IPS-15b (cell line): ENCODE data around the gene KLF2.

ENCODE experiments used
- H3K27me3 ChIP-seq: one replicate; pipeline ENCODE4 v1.6.1; 2013; ENCODE audit warnings: low read length; ENCODE audit not compliant: control insufficient read depth, insufficient read depth
- H3K36me3 ChIP-seq: one replicate; pipeline ENCODE4 v1.6.1; 2013; ENCODE audit warnings: low read length; ENCODE audit not compliant: control insufficient read depth, insufficient read depth
- H3K4me1 ChIP-seq: one replicate; pipeline ENCODE4 v1.6.1; 2013; ENCODE audit warnings: mild to moderate bottlenecking, low read length; ENCODE audit not compliant: control insufficient read depth, insufficient read depth
- H3K4me3 ChIP-seq: one replicate; pipeline ENCODE4 v1.5.1; 2013; ENCODE audit warnings: low read depth, low read length
- H3K9ac ChIP-seq: one replicate; pipeline ENCODE4 v1.6.1; 2013; ENCODE audit warnings: low read depth, mild to moderate bottlenecking, low read length
- H3K9me3 ChIP-seq: one replicate; pipeline ENCODE4 v1.6.1; 2013; ENCODE audit warnings: mild to moderate bottlenecking, low read length; ENCODE audit not compliant: control insufficient read depth, insufficient read depth

Gene KLF2

GRCh38 chr19:16330368-16330801 is 5.8 kb downstream of the KLF2 start:
- Histone ChIP-seq H3K4me1 (no peaks in the 10 kb centered on the region), H3K27me3 (peaks cover 33% of the 10 kb centered on the region), H3K9ac (no peak overlapping the region), H3K36me3 (no peaks in the 10 kb centered on the region), H3K4me3 (no peak overlapping the region), H3K9me3 (no peaks in the 10 kb centered on the region)

GRCh38 chr19:16330806-16331690 is 6.4 kb downstream of the KLF2 start:
- Histone ChIP-seq H3K36me3 (no peaks in the 10 kb centered on the region), H3K9ac (no peak overlapping the region), H3K9me3 (no peaks in the 10 kb centered on the region), H3K4me3 (no peak overlapping the region), H3K4me1 (no peaks in the 10 kb centered on the region), H3K27me3 (peaks cover 33% of the 10 kb centered on the region)

- Histone ChIP-seq H3K4me3 (no peak overlapping the region), H3K9me3 (no peaks in the 10 kb centered on the region), H3K9ac (no peak overlapping the region), H3K4me1 (no peaks in the 10 kb centered on the region), H3K27me3 (peaks cover 12% of the 10 kb centered on the region), H3K36me3 (no peaks in the 10 kb centered on the region)
Measured at GRCh38 chr19:16333001-16333586, 8.5 kb downstream of the KLF2 start.

GRCh38 chr19:16334411-16334810 is 9.8 kb downstream of the KLF2 start:
- H3K27me3 ChIP-seq: no peaks in the 10 kb centered on the region
- no peaks in the 10 kb centered on the region for H3K36me3 ChIP-seq
- H3K9me3 ChIP-seq: no peaks in the 10 kb centered on the region
- no peak overlapping the region for H3K4me3 ChIP-seq
- H3K4me1 ChIP-seq: no peaks in the 10 kb centered on the region
- H3K9ac ChIP-seq: no peak overlapping the region

GRCh38 chr19:16335226-16335625 is 10.6 kb downstream of the KLF2 start:
- Histone ChIP-seq H3K4me3 (no peak overlapping the region), H3K9ac (no peak overlapping the region), H3K4me1 (no peaks in the 10 kb centered on the region), H3K27me3 (no peaks in the 10 kb centered on the region), H3K36me3 (no peaks in the 10 kb centered on the region), H3K9me3 (no peaks in the 10 kb centered on the region)

GRCh38 chr19:16336571-16336970 is 11.9 kb downstream of the KLF2 start:
- H3K27me3 ChIP-seq: no peaks in the 10 kb centered on the region
- no peaks in the 10 kb centered on the region for H3K36me3 ChIP-seq
- no peak overlapping the region for H3K4me3 ChIP-seq
- H3K9ac ChIP-seq: no peak overlapping the region
- no peaks in the 10 kb centered on the region for H3K9me3 ChIP-seq
- H3K4me1 ChIP-seq: no peaks in the 10 kb centered on the region

GRCh38 chr19:16337809-16338469 is 13.3 kb downstream of the KLF2 start:
- Histone ChIP-seq H3K9ac (no peak overlapping the region), H3K36me3 (no peaks in the 10 kb centered on the region), H3K9me3 (no peaks in the 10 kb centered on the region), H3K27me3 (no peaks in the 10 kb centered on the region), H3K4me3 (no peak overlapping the region), H3K4me1 (no peaks in the 10 kb centered on the region)

- Histone ChIP-seq H3K9me3 (no peaks in the 10 kb centered on the region), H3K36me3 (no peaks in the 10 kb centered on the region), H3K27me3 (no peaks in the 10 kb centered on the region), H3K4me1 (no peaks in the 10 kb centered on the region), H3K9ac (no peak overlapping the region), H3K4me3 (no peak overlapping the region)
Measured at GRCh38 chr19:16338470-16339360, 14.1 kb downstream of the KLF2 start.

- Histone ChIP-seq H3K36me3 (no peaks in the 10 kb centered on the region), H3K9me3 (no peaks in the 10 kb centered on the region), H3K4me1 (no peaks in the 10 kb centered on the region), H3K9ac (no peak overlapping the region), H3K27me3 (no peaks in the 10 kb centered on the region), H3K4me3 (no peak overlapping the region)
Measured at GRCh38 chr19:16339361-16339725, 14.7 kb downstream of the KLF2 start.

GRCh38 chr19:16340092-16340491 is 15.5 kb downstream of the KLF2 start:
- Histone ChIP-seq H3K9ac (no peak overlapping the region), H3K27me3 (no peaks in the 10 kb centered on the region), H3K4me3 (no peak overlapping the region), H3K36me3 (no peaks in the 10 kb centered on the region), H3K4me1 (no peaks in the 10 kb centered on the region), H3K9me3 (no peaks in the 10 kb centered on the region)

- Histone ChIP-seq H3K27me3 (no peaks in the 10 kb centered on the region), H3K9ac (no peak overlapping the region), H3K36me3 (no peaks in the 10 kb centered on the region), H3K4me1 (no peaks in the 10 kb centered on the region), H3K4me3 (no peak overlapping the region), H3K9me3 (no peaks in the 10 kb centered on the region)
Measured at GRCh38 chr19:16340654-16341053, 16.0 kb downstream of the KLF2 start.
